Gastroesophageal sphincter (tissue), 3 donors: Measurements from ENCODE around the gene PLA2G7.

Experiments
- EP300 ChIP-seq: sonication (generic); formaldehyde crosslinking; IDR thresholded peaks from one replicate; pipeline ENCODE4 v1.6.1; 2017; ENCODE audit warnings: antibody characterized with exemption, mild to moderate bottlenecking
- POLR2A ChIP-seq, 2 donors: fragments of 450-650 bp; IDR thresholded peaks; one replicate each; pipeline ENCODE4 v1.6.1; 2017; ENCODE audit warnings: antibody characterized with exemption in 2 of 2, mild to moderate bottlenecking in 2 of 2, moderate library complexity in 1 of 2
- POLR2AphosphoS5 ChIP-seq: sonication (generic); formaldehyde crosslinking; IDR thresholded peaks from one replicate; pipeline ENCODE4 v1.6.1; 2017; ENCODE audit warnings: antibody characterized with exemption
- TF ChIP-seq, protein P1 (sequence below), 4 experiments: fragments of 200-600 bp in 2 of 4; fragments of 450-650 bp in 2 of 4; sonication (generic) in 1 of 4; IDR thresholded peaks; one replicate each; pipeline ENCODE4 v1.5.1; 2017 to 2019; ENCODE audit warnings: antibody characterized with exemption in 4 of 4, mild to moderate bottlenecking in 2 of 4, moderate library complexity in 2 of 4

- TF ChIP-seq, protein P1, sequence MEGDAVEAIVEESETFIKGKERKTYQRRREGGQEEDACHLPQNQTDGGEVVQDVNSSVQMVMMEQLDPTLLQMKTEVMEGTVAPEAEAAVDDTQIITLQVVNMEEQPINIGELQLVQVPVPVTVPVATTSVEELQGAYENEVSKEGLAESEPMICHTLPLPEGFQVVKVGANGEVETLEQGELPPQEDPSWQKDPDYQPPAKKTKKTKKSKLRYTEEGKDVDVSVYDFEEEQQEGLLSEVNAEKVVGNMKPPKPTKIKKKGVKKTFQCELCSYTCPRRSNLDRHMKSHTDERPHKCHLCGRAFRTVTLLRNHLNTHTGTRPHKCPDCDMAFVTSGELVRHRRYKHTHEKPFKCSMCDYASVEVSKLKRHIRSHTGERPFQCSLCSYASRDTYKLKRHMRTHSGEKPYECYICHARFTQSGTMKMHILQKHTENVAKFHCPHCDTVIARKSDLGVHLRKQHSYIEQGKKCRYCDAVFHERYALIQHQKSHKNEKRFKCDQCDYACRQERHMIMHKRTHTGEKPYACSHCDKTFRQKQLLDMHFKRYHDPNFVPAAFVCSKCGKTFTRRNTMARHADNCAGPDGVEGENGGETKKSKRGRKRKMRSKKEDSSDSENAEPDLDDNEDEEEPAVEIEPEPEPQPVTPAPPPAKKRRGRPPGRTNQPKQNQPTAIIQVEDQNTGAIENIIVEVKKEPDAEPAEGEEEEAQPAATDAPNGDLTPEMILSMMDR (IDR thresholded peaks at IDR 0.05), result no peak
- no peak for TF ChIP-seq POLR2A (IDR thresholded peaks at IDR 0.05)
- TF ChIP-seq POLR2AphosphoS5, result no peak
- TF ChIP-seq EP300, result no peak
Observed at GRCh38 chr6:46757214-46757596, 22.0 kb upstream of the PLA2G7 start.
